HG03575 (cell line): ENCODE results near the gene PGM2L1.
"Not testable (repeated sequence)": the region's sequence is repeated elsewhere in the genome, so short reads cannot be mapped to it uniquely, and the experiment has no call there.

ENCODE experiments used
- ATAC-seq: cut with Tn5 transposase; IDR thresholded peaks from one replicate; pipeline ENCODE4 v1.9.1; 2021; ENCODE audit not compliant: unreplicated experiment, insufficient number of reproducible peaks, low FRiP score; ENCODE audit errors: extremely low read depth

The PGM2L1 gene

DNA sequence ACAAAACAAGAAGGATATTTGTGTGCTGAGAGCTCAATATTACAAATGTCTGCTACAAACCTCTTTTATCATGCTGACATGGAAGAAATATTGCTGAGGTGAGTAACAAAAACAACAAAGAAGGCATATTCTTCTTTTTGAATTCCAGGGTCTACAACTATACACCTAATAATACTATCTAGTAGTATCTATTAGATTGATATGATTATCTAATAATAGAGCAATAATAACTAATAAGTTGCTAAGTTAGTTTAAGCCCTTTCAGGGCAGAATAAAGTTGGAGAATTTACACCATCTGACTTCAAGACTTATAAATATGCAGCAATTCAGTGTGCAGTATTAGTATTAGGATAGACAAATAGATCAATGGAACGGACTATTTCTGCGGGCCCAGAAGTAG is 11.4 kb upstream of the PGM2L1 start:
- no peak for ATAC-seq

DNA sequence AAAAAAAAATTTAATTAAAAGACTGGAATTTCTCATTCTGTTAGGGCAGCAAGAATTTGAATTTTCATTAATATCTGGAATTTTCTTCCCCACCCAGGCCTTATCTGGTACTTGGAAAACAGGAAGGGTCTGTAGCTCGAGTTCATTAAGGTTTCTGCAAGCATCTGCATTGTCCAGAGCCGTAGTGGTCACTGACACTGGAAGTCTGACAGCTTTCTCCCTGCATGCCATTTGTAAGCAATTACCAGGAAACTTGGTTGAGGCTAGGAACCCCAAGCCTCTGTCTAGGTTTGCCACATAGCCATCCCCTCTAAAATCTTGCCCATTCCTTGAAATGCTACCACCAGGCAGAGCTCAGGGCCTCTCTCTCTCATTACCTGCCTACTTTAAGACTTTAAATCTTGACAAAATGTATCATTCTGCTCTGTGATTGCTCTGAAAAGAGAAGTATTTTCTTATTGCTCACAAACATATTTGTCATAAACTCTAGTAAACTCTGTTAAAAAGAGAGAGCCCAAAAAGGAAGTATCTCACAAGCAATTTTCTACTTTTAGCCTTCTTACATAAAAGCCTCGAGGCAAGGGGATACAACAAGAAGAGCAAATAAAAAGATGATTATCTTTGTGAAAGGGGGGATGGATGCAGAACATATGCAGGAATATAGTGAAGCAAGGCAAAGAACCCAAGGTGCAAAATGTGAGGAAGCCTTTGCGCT is 5.5 kb upstream of the PGM2L1 start:
- ATAC-seq, result no peak

DNA sequence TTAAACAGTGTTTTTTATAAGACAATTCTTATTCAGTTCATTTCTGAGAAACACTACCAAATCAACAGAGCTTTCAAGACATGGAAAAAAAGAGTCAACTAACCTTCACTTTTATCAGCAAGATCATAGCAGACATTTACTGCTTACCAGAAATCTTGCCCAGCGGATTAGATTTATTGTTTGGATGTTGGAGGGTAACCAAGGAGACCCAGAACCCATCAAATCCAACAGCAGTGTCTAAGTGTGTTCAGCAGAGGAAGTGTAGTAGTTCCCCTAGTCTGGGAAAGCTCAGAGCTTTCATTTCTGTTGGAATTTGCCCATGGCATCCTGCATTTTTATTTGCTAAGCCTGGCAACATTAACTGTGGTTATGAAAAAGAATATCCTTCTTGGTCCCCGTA is 2.4 kb upstream of the PGM2L1 start:
- no peak for ATAC-seq

DNA sequence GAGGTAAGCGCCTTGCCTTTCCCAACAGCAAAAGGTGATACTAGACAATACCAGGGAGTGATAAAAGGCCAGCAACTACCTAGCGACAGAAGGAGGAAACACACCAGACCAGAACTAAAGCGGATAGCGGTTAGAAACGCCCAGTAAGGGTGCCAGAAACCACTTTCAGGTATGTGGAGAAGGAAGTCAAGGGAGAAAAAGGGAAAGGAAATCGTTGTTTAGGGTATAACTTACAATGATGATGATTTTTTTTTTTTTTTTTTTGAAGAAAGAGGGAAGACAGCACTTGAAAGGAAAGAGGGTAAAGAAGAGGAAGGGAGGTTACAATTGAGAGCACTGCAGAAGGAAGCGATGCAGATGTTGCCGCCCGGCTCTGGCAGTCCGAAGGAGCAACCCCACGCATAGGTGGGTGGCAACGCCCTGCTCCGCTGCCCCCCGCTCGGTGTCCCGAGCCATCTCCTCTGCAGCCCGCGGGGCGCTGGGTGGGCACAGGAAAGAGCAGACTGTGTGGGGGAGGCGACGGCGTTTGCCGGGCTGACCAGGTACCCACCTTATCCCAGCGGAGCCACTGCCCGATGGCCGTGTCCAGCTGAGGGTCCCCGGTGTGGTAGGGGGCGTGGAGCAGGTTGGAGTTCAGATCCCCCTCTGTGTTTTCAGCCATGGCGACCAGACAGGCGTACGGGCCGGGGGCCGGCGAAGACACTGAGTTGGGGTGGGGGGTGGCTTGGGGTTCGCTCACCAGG is 561 bp downstream of the PGM2L1 start:
- no peak for ATAC-seq

DNA sequence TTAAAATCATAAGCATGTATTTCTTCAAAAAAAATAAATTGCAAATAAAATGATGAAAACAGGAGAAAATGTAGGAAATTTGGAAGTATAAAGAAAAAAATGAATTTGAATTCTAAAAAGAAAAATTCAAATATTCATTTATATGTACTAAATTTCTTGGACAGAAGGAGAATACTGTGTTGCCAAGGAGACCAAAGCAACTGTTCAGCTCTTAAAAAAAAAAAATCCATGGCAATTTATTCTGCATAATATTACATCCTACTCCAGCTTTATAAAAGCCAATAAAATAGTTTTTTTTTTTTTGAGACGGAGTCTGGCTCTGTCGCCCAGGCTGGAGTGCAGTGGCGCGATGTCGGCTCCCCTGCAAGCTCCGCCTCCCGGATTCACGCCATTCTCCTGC is 6.0 kb downstream of the PGM2L1 start:
- no peak for ATAC-seq

DNA sequence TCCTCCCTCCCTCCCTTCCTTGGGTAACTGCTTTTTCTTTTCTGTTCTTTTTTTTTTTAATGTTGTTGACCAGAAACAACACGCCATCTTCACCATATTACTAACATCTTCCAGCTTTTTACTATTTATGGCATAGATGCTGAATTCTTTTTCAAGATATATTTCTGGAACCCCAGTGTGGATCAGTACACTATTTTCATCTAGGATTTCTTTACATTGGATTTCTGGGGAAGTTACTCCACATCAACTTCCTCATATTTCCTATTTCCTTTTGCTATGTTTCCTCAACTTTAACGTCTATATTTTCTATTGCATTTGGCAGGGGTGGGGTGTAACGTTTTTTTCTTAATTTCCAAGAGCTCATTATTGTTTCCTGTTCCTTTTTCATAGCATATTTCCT is 7.0 kb downstream of the PGM2L1 start:
- no peak for ATAC-seq

DNA sequence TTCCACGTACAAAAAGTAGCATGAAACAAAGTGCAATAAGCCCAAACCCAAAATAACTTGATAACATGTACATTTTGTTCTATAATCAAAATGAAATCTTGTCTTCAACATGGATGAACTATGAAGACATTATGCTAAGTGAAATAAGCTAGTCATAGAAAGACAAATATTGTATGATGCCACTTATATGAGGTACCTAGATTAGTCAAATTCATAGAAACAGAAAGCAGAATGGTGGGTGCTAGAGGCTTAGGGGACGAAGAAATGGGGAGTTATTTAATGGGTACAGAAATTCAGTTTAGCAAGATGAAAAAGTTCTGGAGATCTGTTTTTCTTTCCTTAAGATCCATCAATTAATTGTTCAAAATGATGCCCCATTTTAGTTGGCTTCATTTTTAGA is 7.5 kb downstream of the PGM2L1 start:
- ATAC-seq, result no peak

DNA sequence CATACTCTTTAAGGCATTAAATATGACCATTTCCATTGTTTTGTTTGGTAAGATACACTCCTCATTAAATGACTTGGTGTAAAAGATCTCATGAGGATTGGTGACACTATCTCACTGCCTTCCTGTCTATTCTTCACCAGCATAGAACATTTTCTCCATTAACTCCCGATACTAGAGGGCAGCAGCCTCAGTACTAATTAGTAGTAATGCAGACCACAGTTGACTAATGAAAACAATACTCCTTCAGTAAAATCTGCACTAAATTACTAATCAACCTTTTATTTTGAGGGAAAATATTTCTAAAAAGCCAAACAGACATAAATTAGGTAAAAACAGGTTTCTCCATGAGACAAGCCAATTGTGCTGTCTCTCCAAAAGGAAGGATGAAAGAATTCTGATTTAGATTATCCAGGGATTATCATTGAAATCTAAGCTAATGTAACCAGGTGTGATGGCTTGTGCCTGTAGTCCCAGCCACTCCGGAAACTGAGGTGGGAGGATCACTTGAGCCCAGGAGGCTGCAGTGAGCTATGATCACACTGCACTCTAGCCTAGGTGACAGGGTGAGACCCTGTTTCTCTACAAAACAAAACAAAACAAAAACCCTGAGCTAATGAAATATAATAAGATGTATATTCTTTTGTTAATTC is 9.4 kb downstream of the PGM2L1 start:
- no peak for ATAC-seq

DNA sequence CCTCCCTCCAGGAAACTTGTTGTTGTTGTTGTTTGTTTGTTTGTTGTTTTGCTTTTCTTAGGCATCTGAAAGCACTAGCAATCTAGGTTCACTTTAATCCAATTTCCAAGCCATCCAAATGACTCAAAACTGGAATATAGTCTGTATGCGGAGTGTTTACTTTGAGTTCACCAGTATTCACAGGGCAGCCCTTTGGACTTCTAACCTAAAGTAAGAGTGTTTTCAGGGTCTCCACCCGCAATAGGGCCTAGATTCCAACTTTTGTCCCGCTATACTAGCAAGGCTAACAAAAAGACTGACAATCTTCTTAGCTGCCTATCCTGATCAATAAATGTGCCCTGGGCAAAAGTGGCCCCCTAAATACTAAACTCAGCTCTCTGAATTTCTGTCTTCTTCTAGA is 13.6 kb downstream of the PGM2L1 start:
- no peak for ATAC-seq

DNA sequence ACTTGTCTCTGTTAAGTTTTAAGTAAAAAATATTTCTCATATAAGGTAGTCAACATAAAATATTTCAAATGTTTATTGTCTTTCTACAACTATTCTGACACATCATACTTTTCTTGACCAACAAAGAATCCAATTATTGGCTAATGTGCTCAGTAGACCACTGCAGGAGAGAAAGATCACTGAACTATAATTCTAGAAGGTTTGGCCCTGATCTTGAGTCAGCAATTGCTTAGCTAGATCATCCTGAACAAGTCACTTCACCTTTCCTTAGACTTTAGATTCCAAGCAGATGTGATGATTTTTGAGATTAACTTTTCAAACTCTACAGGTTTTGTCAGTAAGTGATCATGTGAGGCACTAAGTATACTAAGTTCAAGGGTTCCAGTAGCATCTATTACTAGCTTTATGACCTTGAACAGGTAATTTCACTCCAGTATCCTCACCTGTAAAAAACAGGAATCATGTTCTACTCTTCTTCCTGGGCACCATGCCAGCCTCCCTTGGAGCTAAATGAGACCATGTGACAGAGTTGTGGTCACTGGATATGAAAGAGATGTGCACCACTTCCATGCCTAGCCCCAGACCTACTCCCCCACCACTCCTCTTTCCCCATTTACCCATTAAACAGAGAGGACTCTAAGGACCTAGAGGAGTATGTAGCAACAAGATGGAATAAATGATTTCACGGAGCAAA is 17.3 kb downstream of the PGM2L1 start:
- no peak for ATAC-seq

DNA sequence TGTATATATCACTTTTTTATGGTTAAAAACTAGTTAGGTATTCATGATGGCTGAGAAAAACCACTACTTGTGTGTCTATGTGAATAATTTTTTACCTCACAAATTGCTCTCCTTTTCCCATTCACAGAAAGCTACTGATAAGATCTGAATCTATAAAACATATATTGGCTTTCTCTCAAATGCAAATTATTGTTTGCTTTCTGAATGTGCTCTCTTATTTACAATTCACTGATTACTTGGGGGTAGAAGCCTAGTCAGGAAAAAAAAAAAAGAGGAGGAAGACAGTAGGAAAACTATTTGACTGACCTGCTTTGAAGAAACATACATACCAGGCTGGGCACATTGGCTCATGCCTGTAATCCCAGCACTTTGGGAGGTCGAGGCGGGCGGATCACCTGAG is 20.5 kb downstream of the PGM2L1 start:
- ATAC-seq, result no peak

DNA sequence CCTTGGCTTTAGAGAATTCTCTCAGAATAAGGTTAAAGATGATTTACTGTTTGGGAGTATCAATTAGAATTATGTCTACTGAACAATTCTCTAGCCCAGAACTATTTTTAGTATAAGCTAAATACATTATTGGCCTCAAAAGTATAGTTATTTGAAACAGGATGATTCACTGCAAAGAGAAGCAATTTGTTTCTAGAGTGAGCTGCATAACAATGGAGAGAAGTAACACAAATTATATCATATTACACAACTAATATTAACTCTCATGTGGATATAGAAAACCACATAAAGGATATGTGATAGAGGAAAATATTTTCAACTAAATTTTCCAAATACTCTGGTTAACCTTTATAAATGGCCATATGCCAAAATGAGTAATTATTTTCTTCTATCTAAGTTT is 24.9 kb downstream of the PGM2L1 start:
- no peak for ATAC-seq

DNA sequence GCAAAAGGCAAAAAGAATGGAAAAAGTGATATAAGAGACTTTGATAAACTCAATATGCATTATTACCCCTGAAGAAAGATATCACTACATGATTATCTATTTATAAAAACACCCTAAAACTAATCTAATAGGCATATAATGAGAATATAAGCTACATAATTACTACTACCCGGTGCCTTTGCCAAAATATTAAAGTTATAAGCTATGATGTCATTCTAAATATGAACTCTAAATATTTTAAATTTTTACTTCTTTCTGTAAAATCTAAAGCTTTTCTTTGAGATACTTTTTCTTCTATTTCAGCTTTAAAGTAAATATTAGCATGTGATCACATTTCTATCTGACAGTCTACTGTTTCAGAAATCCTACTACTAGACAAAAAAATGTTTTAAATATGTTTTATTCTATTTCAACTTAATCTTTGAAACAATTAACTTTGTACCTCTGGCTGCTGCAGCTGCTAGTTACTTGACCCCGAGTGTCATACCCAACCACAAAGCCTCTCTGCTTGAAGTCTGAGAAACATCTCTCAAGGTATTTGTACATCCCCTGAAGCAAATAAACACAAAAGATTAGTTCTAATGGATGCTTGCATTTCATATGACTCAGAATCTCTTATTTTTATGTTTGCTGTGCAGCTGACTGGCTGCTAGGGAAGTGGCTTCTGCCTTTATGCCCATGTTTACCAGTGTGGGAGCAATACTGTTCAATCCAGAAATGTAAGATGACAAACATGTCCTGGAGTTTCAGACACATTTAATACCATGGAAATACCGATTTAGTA is 26.8 kb downstream of the PGM2L1 start:
- ATAC-seq, result no peak

DNA sequence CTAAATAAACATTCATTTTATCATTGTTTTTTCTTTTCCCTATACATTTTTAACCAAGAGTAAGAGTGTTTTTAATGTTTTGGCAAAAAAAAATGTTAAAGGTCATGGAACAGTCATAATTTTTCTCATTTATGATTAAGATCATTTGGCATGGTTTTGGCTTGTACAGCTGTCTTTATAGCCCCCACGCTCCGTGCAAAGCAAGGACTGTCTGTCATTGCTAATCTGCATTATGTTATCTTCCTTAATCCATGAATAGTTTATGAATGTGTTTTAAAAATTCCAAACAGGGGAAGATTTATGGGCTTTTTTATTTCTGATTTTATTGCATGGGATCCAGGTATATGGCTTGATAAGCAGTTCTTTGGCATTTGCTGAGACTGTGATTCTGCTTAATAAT is 28.1 kb downstream of the PGM2L1 start:
- no peak for ATAC-seq

DNA sequence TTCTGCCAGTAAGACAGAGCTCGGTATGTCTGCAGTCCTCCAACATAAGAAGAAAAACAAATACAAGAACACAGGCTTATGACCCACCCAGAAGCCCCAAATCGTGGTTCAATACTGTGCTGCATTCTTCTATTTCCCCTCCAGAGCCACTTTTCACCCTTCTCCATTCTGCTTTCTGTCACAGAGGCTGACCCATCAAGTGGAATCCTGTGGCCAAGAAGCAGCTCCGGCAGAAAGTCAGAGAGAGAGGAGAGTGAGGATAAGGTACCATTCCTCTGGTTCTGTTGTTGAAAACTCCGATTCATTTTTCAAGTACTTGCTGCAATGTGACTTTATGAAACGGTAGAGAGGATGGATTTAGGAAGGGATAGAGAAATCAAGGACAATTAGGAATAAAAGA is 30.4 kb downstream of the PGM2L1 start:
- ATAC-seq, result no peak

DNA sequence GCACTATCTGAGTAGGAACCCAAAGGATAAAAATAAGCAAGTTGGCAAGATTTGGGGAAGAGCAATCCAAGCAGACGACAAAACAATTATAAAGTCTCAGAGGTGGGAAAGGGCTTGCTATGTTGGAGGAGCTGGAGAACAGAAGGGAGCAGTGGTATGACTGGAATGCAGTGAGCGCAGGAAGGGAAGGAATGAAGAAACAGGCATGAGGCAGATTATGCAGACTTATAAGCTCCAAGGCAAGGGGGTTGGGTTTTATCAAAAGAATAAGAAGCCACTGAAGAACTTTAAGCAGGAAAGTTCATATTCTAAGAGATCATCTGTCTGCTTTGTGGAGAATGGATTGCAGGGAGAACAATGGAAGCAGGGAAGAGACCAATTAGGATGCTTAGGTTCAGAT is 31.7 kb downstream of the PGM2L1 start:
- ATAC-seq, result no peak

DNA sequence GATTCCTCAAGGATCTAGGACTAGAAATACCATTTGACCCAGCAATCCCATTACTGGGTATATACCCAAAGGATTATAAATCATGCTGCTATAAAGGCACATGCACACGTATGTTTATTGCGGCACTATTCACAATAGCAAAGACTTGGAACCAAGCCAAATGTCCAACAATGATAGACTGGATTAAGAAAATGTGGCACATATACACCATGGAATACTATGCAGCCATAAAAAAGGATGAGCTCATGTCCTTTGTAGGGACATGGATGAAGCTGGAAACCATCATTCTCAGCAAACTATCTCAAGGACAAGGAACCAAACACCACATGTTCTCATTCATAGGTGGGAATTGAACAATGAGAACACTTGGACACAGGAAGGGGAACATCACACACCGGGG is 32.4 kb downstream of the PGM2L1 start:
- not testable (repeated sequence) for ATAC-seq

DNA sequence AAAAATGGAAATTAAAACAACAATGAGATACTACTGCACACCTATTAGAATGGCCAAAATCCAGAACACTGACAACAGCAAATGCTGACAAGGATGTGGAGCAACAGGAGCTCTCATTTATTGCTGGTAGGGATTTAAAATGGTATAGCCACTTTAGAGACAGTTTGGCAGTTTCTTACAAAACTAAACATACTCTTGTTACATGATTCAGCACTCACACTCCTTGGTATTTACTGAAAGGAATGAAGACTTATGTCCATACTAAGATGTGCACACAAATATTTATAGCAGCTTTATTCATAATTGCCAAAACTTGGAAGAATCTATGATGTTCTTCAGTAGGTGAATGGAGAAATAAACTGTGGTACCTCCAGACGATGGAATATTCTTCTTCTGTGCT is 40.8 kb downstream of the PGM2L1 start:
- no peak for ATAC-seq

DNA sequence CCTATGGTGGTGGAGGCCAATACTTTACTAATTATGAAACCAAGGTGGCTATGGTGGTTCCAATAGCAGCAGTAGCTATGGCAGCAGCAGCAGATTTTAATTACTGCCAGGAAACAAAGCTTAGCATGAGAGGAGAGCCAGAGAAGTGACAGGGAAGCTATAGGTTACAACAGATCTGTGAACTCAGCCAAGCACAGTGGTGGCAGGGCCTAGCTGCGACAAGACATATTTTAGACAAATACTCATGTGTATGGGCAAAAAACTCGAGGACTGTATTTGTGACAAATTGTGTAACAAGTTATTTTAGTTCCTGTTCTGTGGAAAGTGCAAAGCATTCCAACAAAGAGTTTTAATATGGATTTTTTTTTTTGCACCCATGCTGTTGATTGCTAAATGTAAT is 42.6 kb downstream of the PGM2L1 start:
- no peak for ATAC-seq
